IMR-90 (cell line): Measurements from ENCODE around the gene HVCN1. TPM values are rescaled to one million over a fixed set of nuclear protein-coding genes. Genes with fewer than 3 reads are reported as not detected.
A peak's percentile ranks its signal among the peaks of the same experiment; 100 is the strongest.

Experiments used
- ATAC-seq: fragments of 200-7000 bp; cut with Tn5 transposase; 2 replicates; pipeline ENCODE4 v1.9.1; 2020; ENCODE audit warnings: low read depth, mild to moderate bottlenecking, moderate library complexity
- BruUV-seq: library from RNA; stranded (reverse); fragments of 400-500 nt; replicated peaks from 2 replicates; lab custom pipeline; 2021; lab: Mats Ljungman, UMichigan
- CTCF ChIA-PET: fragments of 300-600 bp; formaldehyde crosslinking; extraction: SDS; loops from one replicate; lab custom pipeline; 2021; ENCODE audit warnings: antibody characterized with exemption; lab: Yijun Ruan, JAX
- POLR2A ChIA-PET: fragments of 300-600 bp; sonication (Branson Sonifier 250); formaldehyde crosslinking; loops from one replicate; lab custom pipeline; 2022; ENCODE audit warnings: antibody characterized with exemption; ENCODE audit not compliant: unreplicated experiment; lab: Charles Lee
- DNase-seq: peaks from one replicate; pipeline ENCODE4 v3.0.0; 2013
- H2AFZ ChIP-seq: replicated peaks from 2 replicates; pipeline ENCODE3; 2013; ENCODE audit warnings: low read length, mild to moderate bottlenecking; ENCODE audit not compliant: poor library complexity
- H2AK5ac ChIP-seq: 2 replicates; pipeline ENCODE4 v1.6.1; 2013; ENCODE audit warnings: low read depth, low read length, inconsistent platforms
- H2AK9ac ChIP-seq: replicated peaks from 2 replicates; pipeline ENCODE3; 2013; ENCODE audit warnings: mild to moderate bottlenecking, low read depth, low read length, moderate library complexity; ENCODE audit not compliant: poor library complexity
- H2BK120ac ChIP-seq: 2 replicates; pipeline ENCODE4 v1.6.1; 2013; ENCODE audit warnings: low read depth, low read length, inconsistent platforms
- H2BK15ac ChIP-seq: 3 replicates; pipeline ENCODE4 v1.6.1; 2013; ENCODE audit warnings: low read depth, low read length, inconsistent platforms
- H2BK20ac ChIP-seq: 2 replicates; pipeline ENCODE4 v1.6.1; 2013; ENCODE audit warnings: low read depth, mild to moderate bottlenecking, inconsistent platforms, low read length, moderate library complexity
- H2BK5ac ChIP-seq: 2 replicates; pipeline ENCODE4 v1.6.1; 2013; ENCODE audit warnings: mild to moderate bottlenecking, low read depth, low read length, inconsistent platforms; ENCODE audit not compliant: poor library complexity, severe bottlenecking
- H3K14ac ChIP-seq: replicated peaks from 2 replicates; pipeline ENCODE4 v1.6.1; 2013; ENCODE audit warnings: low read depth, low read length, inconsistent platforms
- H3K18ac ChIP-seq: 2 replicates; pipeline ENCODE4 v1.6.1; 2013; ENCODE audit warnings: low read depth, low read length, control low read depth
- H3K23ac ChIP-seq: 2 replicates; pipeline ENCODE4 v1.6.1; 2013; ENCODE audit warnings: low read depth, low read length, inconsistent platforms
- H3K27ac ChIP-seq: 2 replicates; pipeline ENCODE4 v1.5.1; 2013; ENCODE audit warnings: mild to moderate bottlenecking, control low read depth, low read length; ENCODE audit not compliant: insufficient read depth
- H3K27me3 ChIP-seq: 2 replicates; pipeline ENCODE4 v1.6.1; 2013; ENCODE audit warnings: low read length; ENCODE audit not compliant: control insufficient read depth, insufficient read depth
- H3K36me3 ChIP-seq: 2 replicates; pipeline ENCODE4 v1.6.1; 2013; ENCODE audit warnings: low read length, mixed read lengths; ENCODE audit not compliant: control insufficient read depth, insufficient read depth
- H3K4ac ChIP-seq: 2 replicates; pipeline ENCODE4 v1.6.1; 2013; ENCODE audit warnings: low read depth, low read length, inconsistent platforms
- H3K4me1 ChIP-seq: 2 replicates; pipeline ENCODE4 v1.6.1; 2013; ENCODE audit warnings: low read length, mixed read lengths; ENCODE audit not compliant: control insufficient read depth, insufficient read depth
- H3K4me2 ChIP-seq: 2 replicates; pipeline ENCODE4 v1.6.1; 2013; ENCODE audit warnings: low read depth, mild to moderate bottlenecking, control low read depth, low read length, moderate library complexity
- H3K4me3 ChIP-seq: 2 replicates; pipeline ENCODE4 v1.5.1; 2013; ENCODE audit warnings: low read depth, mild to moderate bottlenecking, control low read depth, low read length, moderate library complexity; ENCODE audit not compliant: insufficient read depth
- H3K56ac ChIP-seq: 2 replicates; pipeline ENCODE4 v1.6.1; 2013; ENCODE audit warnings: low read length, inconsistent platforms; ENCODE audit not compliant: insufficient read depth; ENCODE audit errors: extremely low read depth
- H3K79me1 ChIP-seq, 2 experiments: 2 replicates each; pipeline ENCODE4 v1.6.1; 2013; ENCODE audit warnings: low read length in 2 of 2, inconsistent platforms in 1 of 2, low read depth in 1 of 2
- H3K9ac ChIP-seq: 2 replicates; pipeline ENCODE4 v1.6.1; 2013; ENCODE audit warnings: low read depth, low read length, control low read depth
- H3K9me1 ChIP-seq: 2 replicates; pipeline ENCODE4 v1.6.1; 2013; ENCODE audit warnings: low read length, inconsistent platforms; ENCODE audit not compliant: insufficient read depth
- H3K9me3 ChIP-seq: 2 replicates; pipeline ENCODE4 v1.6.1; 2013; ENCODE audit warnings: low read length; ENCODE audit not compliant: control insufficient read depth, insufficient read depth
- H4K20me1 ChIP-seq: 2 replicates; pipeline ENCODE4 v1.6.1; 2013; ENCODE audit warnings: low read length, inconsistent platforms; ENCODE audit not compliant: insufficient read depth
- H4K5ac ChIP-seq: 2 replicates; pipeline ENCODE4 v1.6.1; 2013; ENCODE audit warnings: mild to moderate bottlenecking, low read depth, low read length, control low read depth
- H4K8ac ChIP-seq, 2 experiments: 2 replicates each; pipeline ENCODE4 v1.6.1; 2013; ENCODE audit warnings: low read depth in 2 of 2, low read length in 2 of 2, control low read depth in 1 of 2, inconsistent platforms in 1 of 2
- H4K91ac ChIP-seq: 2 replicates; pipeline ENCODE4 v1.6.1; 2013; ENCODE audit warnings: low read depth, low read length, inconsistent platforms; ENCODE audit not compliant: insufficient read depth
- FOS ChIP-seq: fragments of 150-350 bp; IDR thresholded peaks from 2 replicates; pipeline ENCODE4 v1.6.1; 2016; ENCODE audit warnings: low read depth, low read length
- MAFK ChIP-seq: IDR thresholded peaks from 2 replicates; pipeline ENCODE4 v1.6.1; 2012; ENCODE audit warnings: low read depth, low read length, improper control_type of control experiment
- WGBS, 2 experiments: methylation state at CpG; one replicate each; pipeline versions ENCODE4 v1.1.5 to v1.1.7; 2013; ENCODE audit warnings: missing lambda C conversion rate in 2 of 2; ENCODE audit not compliant: insufficient read length in 1 of 2; ENCODE audit errors: extremely low coverage in 2 of 2; 5-methylcytosine and 5-hydroxymethylcytosine counted together
- dilution Hi-C: fragments of 300-500 bp; cut with HindIII; formaldehyde crosslinking; loops from one replicate; pipeline ENCODE4 v1.14.3; 2018; ENCODE audit warnings: low sequenced_read_pairs; ENCODE audit not compliant: unreplicated experiment
- in situ Hi-C: fragments of 300-500 bp; cut with MboI; formaldehyde crosslinking; loops from 3 replicates; pipeline ENCODE4 v1.14.3; 2019; ENCODE audit warnings: low sequenced_read_pairs, inconsistent platforms, mixed read lengths
- intact Hi-C: fragments of 100-400 bp; cut with micrococcal nuclease; formaldehyde crosslinking; loops from 2 replicates; pipeline ENCODE4 v1.10.0; 2022
- polyA plus RNA-seq, 3 experiments: library from polyadenylated mRNA; depleted of rRNA; stranded (reverse); fragments of >200 nt; gene quantifications; 2 replicates each; pipeline ENCODE4 v1.2.3, GENCODE V29; 2012; ENCODE audit warnings: low replicate concordance in 1 of 3
- total RNA-seq: library from RNA; depleted of rRNA; stranded (reverse); fragments of >200 nt; gene quantifications from 2 replicates; pipeline ENCODE4 v1.2.3, GENCODE V29; 2012

Gene HVCN1
- total and polyA plus RNA-seq, 2 of the 4 experiments (the other 2 are of a cell fraction) = 1.9 to 2.0 TPM

GRCh38 chr12:110684312-110684836 is 4.5 kb downstream of the HVCN1 start:
- no peak overlapping the region for H2AK9ac ChIP-seq
- H2BK5ac ChIP-seq = no peak overlapping the region
- no peak overlapping the region for H3K14ac ChIP-seq
- no TSS peak for BruUV-seq
- no peak overlapping the region for H2BK120ac ChIP-seq
- TF ChIP-seq FOS (no peak), MAFK (no peak)
- intact Hi-C loops = no loop called here
- H2AFZ ChIP-seq = no peak overlapping the region
- no peak overlapping the region for H3K18ac ChIP-seq
- H4K91ac ChIP-seq = no peak overlapping the region
- H3K4ac ChIP-seq = no peak overlapping the region
- in situ Hi-C loops = no loop called here
- H3K27me3 ChIP-seq = peaks cover 30% of the 10 kb centered on the region
- no peaks in the 10 kb centered on the region for H3K36me3 ChIP-seq
- H2BK20ac ChIP-seq = no peak overlapping the region
- 21% methylated on average over 2 of the region's 7 CpGs; no CpG with 5 or more reads in 1 of the 2 experiments for WGBS, 2 experiments
- no peak overlapping the region for H3K4me2 ChIP-seq
- H4K20me1 ChIP-seq = no peaks in the 10 kb centered on the region
- peak; percentile 64 for DNase-seq
- H3K23ac ChIP-seq = no peak overlapping the region
- ChIA-PET POLR2A (no interaction called here), CTCF (no interaction called here)
- peak; percentile 51 for ATAC-seq
- H3K9me1 ChIP-seq = no peaks in the 10 kb centered on the region
- H2BK15ac ChIP-seq = no peak overlapping the region
- no peak overlapping the region for H3K9ac ChIP-seq
- H3K4me1 ChIP-seq = peaks cover 4% of the 10 kb centered on the region; the same call in 1 of the 2 replicates
- H4K5ac ChIP-seq = no peak overlapping the region
- dilution Hi-C loops = no loop called here
- H2AK5ac ChIP-seq = no peak overlapping the region
- H3K27ac ChIP-seq = no peak overlapping the region
- no peak overlapping the region for H4K8ac ChIP-seq
- H3K56ac ChIP-seq = no peak overlapping the region
- H3K4me3 ChIP-seq = no peak overlapping the region
- H3K79me1 ChIP-seq = no peaks in the 10 kb centered on the region
- peaks cover 3% of the 10 kb centered on the region; the same call in 1 of the 2 replicates for H3K9me3 ChIP-seq
